SJSA1 (cell line): Measurements from ENCODE around the gene ACSF2. TPM values are rescaled to one million over a fixed set of nuclear protein-coding genes. Genes with fewer than 3 reads are reported as not detected.

Source experiments
- DNase-seq, 2 experiments: peaks; one replicate each; pipeline ENCODE4 v3.0.0-alpha.2; 2015 to 2020; ENCODE audit warnings: low spot score in 2 of 2, low read depth in 1 of 2
- H3K27ac ChIP-seq: fragments of 250-450 bp; sonication (Bioruptor Pico); 2 replicates; pipeline ENCODE4 v1.5.1; 2020; ENCODE audit warnings: mild to moderate bottlenecking, moderate library complexity
- H3K27me3 ChIP-seq: fragments of 250-450 bp; sonication (Bioruptor Pico); replicated peaks from 2 replicates; pipeline ENCODE4 v1.5.1; 2020; ENCODE audit warnings: mild to moderate bottlenecking, moderate library complexity
- H3K36me3 ChIP-seq: fragments of 250-450 bp; sonication (Bioruptor Pico); 2 replicates; pipeline ENCODE4 v1.5.1; 2020; ENCODE audit warnings: mild to moderate bottlenecking
- H3K4me1 ChIP-seq: fragments of 250-450 bp; sonication (Bioruptor Pico); replicated peaks from 2 replicates; pipeline ENCODE4 v1.6.1; 2021; ENCODE audit warnings: mild to moderate bottlenecking
- H3K4me3 ChIP-seq: fragments of 250-450 bp; sonication (Bioruptor Pico); 2 replicates; pipeline ENCODE4 v1.5.1; 2020; ENCODE audit warnings: mild to moderate bottlenecking
- H3K9me3 ChIP-seq: fragments of 250-450 bp; sonication (Bioruptor Pico); replicated peaks from 2 replicates; pipeline ENCODE4 v1.5.1; 2020; ENCODE audit warnings: mild to moderate bottlenecking
- total RNA-seq: library from RNA; depleted of rRNA; stranded (reverse); fragments of >200 nt; shearing (Covaris generic); gene quantifications from 2 replicates; pipeline ENCODE4 v1.2.3, GENCODE V29; 2014; rRNA removed

ACSF2 gene
- total RNA-seq = 14.9 and 26.5 TPM in 2 replicates

DNA sequence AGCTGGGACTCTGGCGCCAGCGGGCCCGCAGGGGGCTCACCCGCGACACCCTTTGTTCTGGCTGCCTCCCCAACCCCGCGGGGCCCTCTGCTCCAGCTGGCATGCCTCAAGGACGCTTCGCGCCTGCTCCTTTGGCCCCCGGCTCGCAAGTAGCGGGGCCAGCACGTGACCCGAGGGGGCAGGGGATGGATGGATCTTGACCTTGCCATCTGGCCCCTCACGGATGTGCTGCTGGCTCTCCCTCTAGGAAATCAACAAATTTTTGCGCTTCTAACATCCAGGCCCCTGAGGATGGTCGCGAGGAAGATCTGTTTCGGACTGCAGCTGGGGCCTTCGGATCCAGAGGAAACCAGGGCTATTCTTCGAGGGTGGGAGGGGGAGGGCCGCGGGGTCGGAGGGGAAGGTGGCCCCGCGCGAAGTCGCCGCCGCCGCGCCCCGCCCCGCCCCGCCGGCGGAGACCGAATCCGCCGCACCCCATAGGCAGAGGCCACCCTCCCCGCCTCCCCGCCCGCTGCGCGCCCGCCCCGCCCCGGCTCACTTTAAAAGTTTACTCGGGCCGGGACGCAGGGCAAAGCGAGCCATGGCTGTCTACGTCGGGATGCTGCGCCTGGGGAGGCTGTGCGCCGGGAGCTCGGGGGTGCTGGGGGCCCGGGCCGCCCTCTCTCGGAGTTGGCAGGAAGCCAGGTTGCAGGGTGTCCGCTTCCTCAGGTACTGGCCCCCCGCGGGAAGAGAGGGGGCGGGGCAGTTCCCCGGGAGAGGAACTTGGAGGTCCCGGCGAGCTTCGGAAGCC, at the start of gene ACSF2:
Gene ACSF2, plus strand, starts transcription at position 537 of the 790 bp plus-strand sequence. Its CDS starts 44 bp downstream, at position 581.
- H3K36me3 ChIP-seq = no peaks in the 10 kb centered on the region
- H3K27me3 ChIP-seq = no peaks in the 10 kb centered on the region
- H3K4me3 ChIP-seq = peak within 1 kb of the TSS; percentile 52
- H3K4me1 ChIP-seq = peaks cover 40% of the 10 kb centered on the region
- H3K9me3 ChIP-seq = no peaks in the 10 kb centered on the region
- H3K27ac ChIP-seq = peak within 1 kb of the TSS; percentile 56
- peak; percentile 57 to 80 for DNase-seq

GRCh38 chr17:50379351-50380132, 46.5 kb upstream of the ACSF2 start:
- peaks cover 10% of the 10 kb centered on the region for H3K4me1 ChIP-seq
- H3K9me3 ChIP-seq = no peaks in the 10 kb centered on the region
- no peaks in the 10 kb centered on the region for H3K27me3 ChIP-seq
- no peak for DNase-seq
- H3K27ac ChIP-seq = no peak overlapping the region
- no peak overlapping the region for H3K4me3 ChIP-seq
- H3K36me3 ChIP-seq = peaks cover 78% of the 10 kb centered on the region

DNA sequence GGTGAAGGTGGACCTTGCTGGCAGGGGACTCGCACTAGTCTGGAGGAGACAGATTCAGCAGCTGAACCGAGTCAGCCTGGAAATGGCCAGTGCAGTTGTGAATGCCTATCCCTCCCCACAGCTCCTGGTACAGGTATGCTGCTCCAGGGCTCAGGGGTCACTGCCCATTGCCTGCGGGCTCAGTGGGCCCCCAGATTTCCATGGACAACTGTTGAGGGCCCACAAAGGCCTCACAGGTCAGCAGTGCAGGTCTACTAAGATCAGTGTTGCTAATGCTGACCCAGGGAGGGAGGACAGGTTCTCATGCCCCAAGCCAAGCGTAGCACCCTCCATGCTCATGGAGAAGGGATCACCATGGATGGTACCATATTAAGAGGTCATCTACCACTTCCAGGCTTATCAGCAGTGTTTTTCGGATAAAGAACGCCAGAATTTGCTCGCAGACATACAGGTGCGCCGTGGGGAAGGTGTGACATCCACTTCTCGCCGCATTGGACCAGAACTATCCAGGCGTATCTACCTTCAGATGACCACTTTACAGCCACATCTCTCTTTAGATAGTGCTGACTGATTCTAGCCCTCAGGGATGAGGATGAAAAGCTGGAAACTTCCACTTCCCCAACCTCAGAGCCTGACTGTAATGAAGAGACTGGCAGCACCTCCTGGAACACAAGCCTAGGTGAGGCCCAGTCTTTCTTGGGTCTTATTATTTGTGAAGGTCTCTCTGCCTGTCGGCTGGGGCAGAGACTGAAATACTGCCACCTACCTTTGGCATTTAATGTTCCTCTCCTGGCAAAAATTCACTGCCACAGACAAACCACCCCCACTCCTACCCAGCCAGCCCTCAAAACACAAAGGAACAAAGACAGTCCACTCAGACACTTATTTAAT, 45.4 kb upstream of the ACSF2 start:
- H3K27ac ChIP-seq = no peak overlapping the region
- peak in 1 of 2 experiments; percentile 28 for DNase-seq
- H3K9me3 ChIP-seq = no peaks in the 10 kb centered on the region
- H3K36me3 ChIP-seq = peaks cover 81% of the 10 kb centered on the region
- H3K27me3 ChIP-seq = no peaks in the 10 kb centered on the region
- peaks cover 10% of the 10 kb centered on the region for H3K4me1 ChIP-seq
- H3K4me3 ChIP-seq = no peak overlapping the region

DNA sequence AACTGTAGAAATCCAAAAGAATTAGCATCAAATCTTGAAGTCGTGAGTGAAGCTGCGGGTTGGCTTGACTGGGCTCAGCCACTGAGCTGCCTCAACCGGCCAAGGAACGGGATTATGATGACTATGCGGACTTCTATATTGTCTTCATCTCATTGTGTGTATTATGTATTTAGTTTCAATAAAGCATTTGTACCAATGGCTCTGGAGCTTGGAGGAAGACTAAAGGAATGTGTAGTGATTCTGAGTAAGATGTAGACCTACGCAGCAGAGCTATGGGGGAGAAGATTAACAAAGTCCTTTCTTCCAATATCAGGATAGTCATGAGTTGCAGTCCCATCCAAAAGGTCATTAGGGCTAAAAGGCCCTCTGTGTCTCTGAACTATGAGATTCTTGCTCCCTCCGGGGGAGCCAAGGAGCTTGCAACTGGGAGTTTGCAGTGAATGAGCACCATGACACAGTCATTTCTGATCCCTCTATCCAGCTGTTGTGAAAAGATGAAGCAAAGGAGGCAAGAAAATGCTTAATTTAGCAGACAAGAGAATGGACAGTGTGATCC, 44.7 kb upstream of the ACSF2 start:
- no peak for DNase-seq
- H3K4me1 ChIP-seq = peaks cover 10% of the 10 kb centered on the region
- no peak overlapping the region for H3K4me3 ChIP-seq
- no peak overlapping the region for H3K27ac ChIP-seq
- no peaks in the 10 kb centered on the region for H3K9me3 ChIP-seq
- peaks cover 87% of the 10 kb centered on the region for H3K36me3 ChIP-seq
- no peaks in the 10 kb centered on the region for H3K27me3 ChIP-seq

DNA sequence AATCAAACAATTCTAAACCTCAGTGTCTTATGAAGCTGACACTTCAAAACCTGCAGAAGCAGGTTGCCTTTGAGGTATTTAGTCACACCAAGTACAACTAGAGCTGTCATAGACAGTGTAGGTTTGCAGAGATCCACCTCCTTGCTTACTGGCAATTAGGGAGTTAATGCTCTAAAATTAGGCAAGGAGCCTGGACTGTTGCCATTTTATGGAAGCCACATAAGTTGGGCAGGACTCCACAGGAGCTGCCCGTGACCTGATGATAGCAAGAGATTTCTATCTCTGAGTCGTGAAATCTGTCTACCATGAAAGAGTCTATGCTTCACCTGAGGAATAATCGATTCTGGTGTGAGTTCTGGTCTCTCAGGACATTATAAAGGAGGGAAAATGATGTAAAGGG, 44.1 kb upstream of the ACSF2 start:
- Histone ChIP-seq H3K4me3 (no peak overlapping the region), H3K27ac (no peak overlapping the region), H3K36me3 (peaks cover 92% of the 10 kb centered on the region), H3K27me3 (no peaks in the 10 kb centered on the region), H3K4me1 (peaks cover 10% of the 10 kb centered on the region), H3K9me3 (no peaks in the 10 kb centered on the region)
- no peak for DNase-seq

DNA sequence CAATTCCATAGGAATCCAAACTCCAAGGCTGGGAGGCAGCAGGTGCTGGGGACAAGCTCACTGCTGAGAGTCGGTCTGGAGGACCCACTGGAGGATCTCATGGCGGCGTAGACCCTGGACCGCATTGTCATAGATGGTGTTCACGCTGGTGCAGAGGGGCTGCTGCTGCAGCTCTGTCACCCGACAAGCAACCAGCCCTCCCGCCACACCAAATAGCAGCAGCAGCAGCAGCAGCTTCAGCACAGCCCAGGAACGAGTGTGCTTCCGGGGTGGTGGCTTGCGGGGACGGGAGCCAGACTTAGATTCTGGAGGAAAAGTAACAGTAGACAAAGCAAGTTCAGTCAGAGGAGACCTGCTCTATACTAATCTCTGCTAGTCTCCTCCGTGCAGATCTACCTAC, 43.1 kb upstream of the ACSF2 start:
- Histone ChIP-seq H3K4me1 (peaks cover 9% of the 10 kb centered on the region), H3K36me3 (peaks cover 96% of the 10 kb centered on the region)

GRCh38 chr17:50386510-50386909, 39.5 kb upstream of the ACSF2 start:
- no peak for DNase-seq
- Histone ChIP-seq H3K4me3 (no peak overlapping the region), H3K4me1 (no peaks in the 10 kb centered on the region), H3K9me3 (no peaks in the 10 kb centered on the region), H3K27me3 (no peaks in the 10 kb centered on the region), H3K36me3 (peaks cover 100% of the 10 kb centered on the region), H3K27ac (no peak overlapping the region)

More for the DNA sequence above, 43.1 kb upstream of the ACSF2 start:
- no peak overlapping the region for H3K4me3 ChIP-seq
- H3K9me3 ChIP-seq = no peaks in the 10 kb centered on the region
- DNase-seq = no peak
- H3K27ac ChIP-seq = no peak overlapping the region
- no peaks in the 10 kb centered on the region for H3K27me3 ChIP-seq

DNA sequence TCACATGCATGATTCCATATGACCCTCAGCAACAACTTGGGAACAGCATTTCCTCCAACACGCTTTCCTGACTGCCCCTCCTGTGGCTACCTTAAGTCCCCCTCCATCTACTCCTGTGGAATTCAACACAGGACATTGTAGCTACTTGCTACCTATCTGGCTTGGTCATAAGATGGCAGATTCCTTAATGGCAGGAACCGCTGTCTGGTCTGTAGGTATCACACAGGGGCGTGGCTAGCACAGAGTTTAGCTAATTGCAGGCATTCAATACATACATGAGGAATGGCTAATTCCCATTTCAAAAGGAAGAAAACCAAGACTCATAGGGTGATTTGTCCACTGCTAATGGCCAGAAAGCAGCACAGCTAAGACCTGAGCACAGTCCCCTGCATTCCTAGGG, 37.3 kb upstream of the ACSF2 start:
- Histone ChIP-seq H3K4me3 (no peak overlapping the region), H3K9me3 (no peaks in the 10 kb centered on the region), H3K36me3 (peaks cover 100% of the 10 kb centered on the region), H3K27me3 (no peaks in the 10 kb centered on the region), H3K4me1 (no peaks in the 10 kb centered on the region), H3K27ac (no peak overlapping the region)
- DNase-seq = no peak

- Histone ChIP-seq H3K36me3 (peaks cover 100% of the 10 kb centered on the region), H3K4me1 (no peaks in the 10 kb centered on the region), H3K27me3 (no peaks in the 10 kb centered on the region), H3K9me3 (no peaks in the 10 kb centered on the region), H3K4me3 (no peak overlapping the region), H3K27ac (no peak overlapping the region)
- DNase-seq = no peak
These were observed 36.5 kb upstream of the ACSF2 start for GRCh38 chr17:50389534-50389933.

- Histone ChIP-seq H3K4me3 (no peak overlapping the region), H3K9me3 (no peaks in the 10 kb centered on the region), H3K27ac (no peak overlapping the region), H3K4me1 (peaks cover 15% of the 10 kb centered on the region), H3K36me3 (peaks cover 95% of the 10 kb centered on the region), H3K27me3 (no peaks in the 10 kb centered on the region)
- no peak for DNase-seq
These were observed 33.4 kb upstream of the ACSF2 start for GRCh38 chr17:50392621-50393020.

- no peaks in the 10 kb centered on the region for H3K9me3 ChIP-seq
- H3K4me3 ChIP-seq = no peak overlapping the region
- peaks cover 84% of the 10 kb centered on the region for H3K36me3 ChIP-seq
- no peak overlapping the region for H3K27ac ChIP-seq
- no peaks in the 10 kb centered on the region for H3K27me3 ChIP-seq
- no peak for DNase-seq
- H3K4me1 ChIP-seq = peaks cover 18% of the 10 kb centered on the region
These were observed 32.3 kb upstream of the ACSF2 start for GRCh38 chr17:50393700-50394099.

DNA sequence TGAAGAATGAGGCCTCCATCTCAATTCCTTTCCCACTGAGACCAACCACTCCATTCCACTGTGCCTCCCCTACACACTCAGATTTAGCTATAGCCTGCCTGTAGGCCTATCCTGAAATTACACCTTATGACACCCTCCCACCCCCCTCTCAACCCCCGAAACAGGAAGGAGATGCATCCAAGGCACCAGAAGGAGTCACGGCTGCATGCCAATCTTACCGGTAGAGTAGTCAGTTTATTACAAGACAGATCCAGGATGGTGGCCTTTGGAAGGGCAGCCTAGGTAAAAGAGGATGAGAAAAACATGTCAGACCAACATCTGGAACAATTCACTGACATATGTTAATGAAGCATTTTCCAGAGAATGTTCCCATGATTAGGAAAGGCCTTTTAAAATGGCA, 31.3 kb upstream of the ACSF2 start:
- Histone ChIP-seq H3K27me3 (no peaks in the 10 kb centered on the region), H3K27ac (no peak overlapping the region), H3K4me3 (no peak overlapping the region), H3K9me3 (0 out of 2 replicates have a peak, but pooled peaks cover 3% of the 10 kb centered on the region), H3K36me3 (peaks cover 74% of the 10 kb centered on the region), H3K4me1 (peaks cover 18% of the 10 kb centered on the region)
- no peak for DNase-seq
